NCI-H2171 treated with DMSO at 0.1 percent for 48 hours (cell line): ENCODE data around the gene APOL5.
A peak's percentile ranks its signal among the peaks of the same experiment; 100 is the strongest.
"Not testable (repeated sequence)": the region's sequence is repeated elsewhere in the genome, so short reads cannot be mapped to it uniquely, and the experiment has no call there.

Experiments used
- DNase-seq: peaks from one replicate; lab custom pipeline; 2025; lab: John Stamatoyannopoulos, UW

Gene APOL5

GRCh38 chr22:35717572-35717971 lies at the start of gene APOL5:
Gene APOL5, plus strand, starts transcription at chr22:35717872. Its CDS starts 0 bp downstream, at chr22:35717872.
- no peak for DNase-seq

DNA sequence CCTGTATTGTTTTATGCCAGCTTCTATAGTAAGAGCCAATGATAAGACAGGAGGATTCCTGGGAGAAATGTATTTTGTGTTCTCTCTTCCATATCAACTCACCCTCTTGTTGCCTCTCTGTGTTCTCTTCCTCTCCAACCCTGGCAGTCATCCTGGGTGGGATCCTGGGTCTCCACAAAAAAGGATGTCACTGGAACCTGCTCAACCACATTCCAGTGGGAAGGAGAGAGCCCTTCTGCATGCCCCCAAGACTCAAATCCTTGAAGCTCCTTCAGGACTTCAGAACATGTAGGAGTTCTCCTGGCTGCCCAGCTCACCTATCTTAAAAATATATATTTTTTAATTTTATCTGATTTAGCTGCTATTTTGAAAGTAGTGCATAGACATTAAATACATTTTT lies 43.3 kb upstream of the APOL5 start:
- DNase-seq, result no peak

DNA sequence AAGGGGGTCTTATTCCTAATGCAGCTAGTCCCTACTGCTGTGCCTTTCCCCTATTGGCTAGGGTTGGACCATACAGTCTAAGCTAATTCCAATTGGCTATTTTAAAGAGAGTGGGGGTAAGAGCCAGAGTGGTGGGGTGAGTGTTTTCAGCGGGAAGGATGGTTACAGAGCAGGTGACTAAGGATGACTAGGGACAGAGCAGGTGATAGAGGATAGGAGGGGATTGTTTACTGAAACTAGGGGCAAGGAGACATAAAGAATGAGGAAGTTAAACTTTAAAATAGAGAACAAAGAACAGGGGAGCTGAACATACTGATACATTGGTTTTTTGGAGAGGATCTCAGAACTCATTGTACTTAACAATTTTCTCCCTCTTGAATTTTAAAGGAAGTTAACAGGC lies 41.6 kb upstream of the APOL5 start:
- DNase-seq, result not testable (repeated sequence)

DNA sequence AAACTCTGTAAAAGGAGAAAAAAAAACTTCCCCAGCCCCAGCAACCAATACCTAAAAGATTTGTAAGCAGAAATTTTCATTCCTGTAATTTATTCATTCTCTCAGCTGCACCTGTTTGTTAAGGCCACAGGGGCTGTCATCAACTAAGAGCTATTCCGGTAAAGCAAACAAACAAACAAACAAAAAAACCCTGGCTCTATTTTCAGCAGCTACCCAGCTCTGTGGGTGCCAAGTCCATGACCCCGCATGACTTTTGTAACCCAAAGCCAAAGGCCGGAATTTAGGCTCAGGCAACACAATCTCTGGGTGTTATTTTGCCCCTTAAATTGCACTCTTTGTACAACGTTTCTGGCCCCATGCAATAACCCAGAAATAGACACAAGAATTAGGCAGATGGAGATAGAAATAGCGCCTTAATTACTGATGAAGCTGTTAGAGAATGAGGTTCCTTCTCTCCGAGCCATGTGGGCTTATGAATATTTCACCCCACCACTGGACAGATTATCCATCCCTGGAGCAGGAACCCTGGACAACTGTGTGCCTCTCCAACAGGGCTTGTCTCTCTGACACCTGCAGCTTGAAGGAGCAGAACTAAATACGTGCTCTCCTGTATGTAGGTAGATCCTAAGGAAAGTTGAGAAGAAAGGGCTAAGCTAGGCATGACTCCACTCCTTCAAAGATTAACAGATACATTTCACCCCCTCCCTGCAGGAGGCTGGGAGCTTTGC lies 40.0 kb upstream of the APOL5 start:
- no peak for DNase-seq

DNA sequence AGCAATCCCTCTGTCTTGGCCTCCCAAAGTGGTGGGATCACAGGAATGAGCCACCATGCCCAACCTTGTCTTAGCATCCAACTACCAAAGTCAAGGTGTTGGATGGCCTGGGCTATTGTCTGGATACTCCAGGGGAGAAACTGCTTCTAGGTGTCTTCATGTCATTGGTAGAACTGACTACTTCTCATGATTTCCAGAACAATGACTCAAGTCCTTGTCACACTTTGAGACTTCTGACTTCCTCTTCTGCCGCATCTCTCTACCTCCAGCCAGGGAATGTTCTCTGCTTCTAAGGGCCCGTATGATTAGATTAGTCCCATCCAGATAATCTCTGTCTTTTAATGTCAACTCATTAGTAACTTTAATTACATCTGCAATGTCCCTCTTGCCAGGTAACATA lies 38.8 kb upstream of the APOL5 start:
- no peak for DNase-seq

- DNase-seq, result not testable (repeated sequence)
Measured at GRCh38 chr22:35679492-35679891, 38.2 kb upstream of the APOL5 start.

GRCh38 chr22:35681454-35682052 lies 36.1 kb upstream of the APOL5 start:
- DNase-seq, result peak; percentile 31

- DNase-seq, result no peak
Measured at GRCh38 chr22:35683560-35683959, 34.1 kb upstream of the APOL5 start.

- DNase-seq, result peak; percentile 38
Measured at GRCh38 chr22:35684270-35684700, 33.4 kb upstream of the APOL5 start.

- no peak for DNase-seq
Measured at GRCh38 chr22:35684732-35685131, 32.9 kb upstream of the APOL5 start.

DNA sequence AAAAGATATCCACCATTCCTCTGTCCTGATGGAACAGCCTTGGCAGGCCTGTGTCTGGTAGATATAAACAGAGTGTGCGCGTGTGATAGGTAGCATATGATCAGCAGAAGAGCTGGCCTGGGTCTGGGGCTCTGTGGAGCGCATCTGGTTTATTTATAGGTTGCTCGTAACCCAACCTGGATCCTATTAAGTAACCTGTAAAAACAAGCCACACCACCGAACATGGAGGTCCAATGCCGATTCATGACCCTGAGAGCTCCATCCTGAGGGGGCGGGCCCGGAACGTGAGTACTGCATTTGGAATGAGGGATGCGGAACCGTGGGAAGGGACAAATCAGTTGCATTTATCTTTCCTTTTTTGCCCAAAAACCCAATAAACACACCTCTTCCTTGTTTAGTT lies 31.9 kb upstream of the APOL5 start:
- DNase-seq, result no peak

DNA sequence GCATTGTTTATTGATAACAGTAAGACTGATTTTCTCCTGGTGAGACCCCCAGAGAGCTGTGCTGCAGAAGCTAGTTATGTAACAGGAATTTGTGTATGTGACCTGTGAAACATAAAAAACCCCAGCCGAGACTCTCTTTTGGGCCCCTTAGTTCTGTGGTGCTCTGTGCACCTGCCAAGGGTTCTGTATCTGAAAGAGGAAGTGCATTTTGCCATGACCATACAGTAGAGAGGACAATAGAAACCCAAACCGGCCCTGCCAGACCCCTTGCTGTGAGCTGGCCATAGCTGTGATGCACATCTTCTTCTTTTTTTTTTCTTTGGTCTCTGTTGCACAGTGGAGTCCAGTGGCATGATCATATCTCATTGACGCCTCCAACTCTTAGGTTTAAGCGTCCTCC lies 31.4 kb upstream of the APOL5 start:
- DNase-seq, result no peak

DNA sequence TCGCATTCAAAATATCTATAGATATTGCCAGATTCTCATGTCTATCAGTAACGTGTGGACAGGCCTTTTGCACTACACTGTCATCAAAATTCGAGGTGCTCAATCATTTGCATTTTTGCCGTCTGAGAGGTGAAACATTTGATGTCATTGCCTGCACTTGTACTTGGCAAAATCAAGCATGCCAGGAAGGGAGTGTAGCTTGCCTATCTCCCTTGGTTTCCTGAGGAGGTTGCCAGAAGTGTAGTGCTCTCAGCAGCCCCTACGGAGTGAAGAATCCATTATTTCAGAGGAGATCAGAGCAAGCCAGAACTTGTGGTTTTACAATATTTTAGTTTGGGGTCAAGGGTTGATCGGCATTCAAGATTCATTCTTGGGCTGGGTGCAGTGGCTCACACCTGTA lies 30.2 kb upstream of the APOL5 start:
- no peak for DNase-seq

GRCh38 chr22:35688913-35689675 lies 28.6 kb upstream of the APOL5 start:
- no peak for DNase-seq

GRCh38 chr22:35690001-35690400 lies 27.7 kb upstream of the APOL5 start:
- DNase-seq, result no peak

GRCh38 chr22:35695202-35695601 lies 22.5 kb upstream of the APOL5 start:
- DNase-seq, result no peak

- no peak for DNase-seq
Measured at GRCh38 chr22:35697142-35697541, 20.5 kb upstream of the APOL5 start.

DNA sequence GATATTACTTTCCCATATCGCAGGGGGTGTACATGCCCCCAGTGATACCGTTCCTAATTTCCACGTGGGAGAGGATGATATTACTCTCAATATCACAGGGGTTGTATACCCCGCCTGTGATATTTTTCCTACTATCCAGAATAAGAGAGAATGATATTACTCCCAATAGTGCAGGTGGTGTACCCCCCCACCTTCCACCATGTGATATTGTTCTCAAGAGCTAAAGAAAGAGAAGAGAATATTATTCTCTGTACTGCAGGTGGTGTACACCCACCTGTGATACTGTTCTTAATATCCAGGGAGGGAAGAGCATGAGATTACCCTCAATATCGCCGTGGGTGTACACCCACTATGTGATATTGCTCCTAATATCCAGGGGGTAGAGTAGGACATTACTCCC lies 17.8 kb upstream of the APOL5 start:
- not testable (repeated sequence) for DNase-seq

- no peak for DNase-seq
Measured at GRCh38 chr22:35703861-35704584, 13.6 kb upstream of the APOL5 start.

DNA sequence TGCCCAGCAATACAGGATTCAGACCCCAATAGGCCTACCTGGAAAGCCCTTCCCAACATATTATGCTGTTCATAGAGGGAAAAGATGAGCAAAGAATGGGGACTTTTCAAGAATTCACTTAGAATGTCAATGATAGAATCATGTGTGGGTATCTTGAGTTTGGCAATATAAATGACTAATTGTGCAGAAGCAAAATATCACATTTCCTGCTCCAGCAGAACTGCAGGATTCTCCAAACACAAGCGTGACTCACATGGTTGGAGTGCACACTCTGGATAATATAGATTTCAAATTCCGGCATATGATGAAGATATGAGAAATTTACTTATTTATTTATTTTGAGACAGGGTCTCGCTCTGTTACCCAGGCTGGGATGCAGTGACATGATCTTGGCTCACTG lies 12.5 kb upstream of the APOL5 start:
- no peak for DNase-seq

DNA sequence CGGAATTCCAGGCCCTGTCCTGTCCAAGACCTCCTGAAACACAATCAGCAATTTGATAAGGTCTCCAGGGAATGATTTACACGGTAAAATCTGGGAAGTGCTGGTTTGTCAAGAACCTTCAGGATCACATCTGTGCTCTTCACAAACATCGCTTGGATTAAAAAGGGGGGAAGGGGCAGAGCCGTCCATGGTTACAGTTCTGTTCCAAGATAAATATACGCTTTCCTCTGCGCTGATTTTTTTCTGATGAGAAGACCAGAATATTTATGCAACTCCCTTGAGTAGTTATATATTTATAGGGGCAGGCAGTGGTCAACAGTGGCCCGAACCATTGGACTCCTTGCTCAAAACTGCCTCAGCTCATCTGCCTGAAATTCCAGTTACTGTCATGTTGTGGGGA lies 9.2 kb upstream of the APOL5 start:
- DNase-seq, result peak; percentile 72

GRCh38 chr22:35708917-35709316 lies 8.8 kb upstream of the APOL5 start:
- no peak for DNase-seq
